HG03025 (cell line): ENCODE results near the gene CAMKMT.
"Not testable (repeated sequence)": the region's sequence is repeated elsewhere in the genome, so short reads cannot be mapped to it uniquely, and the experiment has no call there.

Source experiments
- ATAC-seq: cut with Tn5 transposase; IDR thresholded peaks from one replicate; pipeline ENCODE4 v1.9.1; 2021; ENCODE audit warnings: mild to moderate bottlenecking, moderate library complexity; ENCODE audit not compliant: unreplicated experiment, low FRiP score

Gene CAMKMT

DNA sequence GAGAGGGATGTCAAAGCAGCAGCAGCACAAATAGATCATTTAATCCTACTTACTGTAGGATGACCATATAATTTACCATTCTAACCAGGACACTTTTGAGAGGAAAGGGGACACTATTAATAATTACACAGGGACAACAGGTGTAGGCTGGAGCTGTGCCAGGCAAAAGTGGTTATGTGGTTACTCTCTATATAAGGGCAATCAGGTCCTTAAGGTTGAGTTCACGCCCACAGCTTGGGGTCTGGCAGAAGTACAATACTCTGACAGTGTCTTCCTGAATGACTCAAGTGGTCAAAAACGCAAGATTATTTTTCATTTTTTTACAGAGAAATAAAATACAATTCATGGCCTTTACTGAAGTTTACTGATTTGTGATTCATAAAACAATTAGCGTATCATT is 3.2 kb upstream of the CAMKMT start:
- ATAC-seq: no peak

DNA sequence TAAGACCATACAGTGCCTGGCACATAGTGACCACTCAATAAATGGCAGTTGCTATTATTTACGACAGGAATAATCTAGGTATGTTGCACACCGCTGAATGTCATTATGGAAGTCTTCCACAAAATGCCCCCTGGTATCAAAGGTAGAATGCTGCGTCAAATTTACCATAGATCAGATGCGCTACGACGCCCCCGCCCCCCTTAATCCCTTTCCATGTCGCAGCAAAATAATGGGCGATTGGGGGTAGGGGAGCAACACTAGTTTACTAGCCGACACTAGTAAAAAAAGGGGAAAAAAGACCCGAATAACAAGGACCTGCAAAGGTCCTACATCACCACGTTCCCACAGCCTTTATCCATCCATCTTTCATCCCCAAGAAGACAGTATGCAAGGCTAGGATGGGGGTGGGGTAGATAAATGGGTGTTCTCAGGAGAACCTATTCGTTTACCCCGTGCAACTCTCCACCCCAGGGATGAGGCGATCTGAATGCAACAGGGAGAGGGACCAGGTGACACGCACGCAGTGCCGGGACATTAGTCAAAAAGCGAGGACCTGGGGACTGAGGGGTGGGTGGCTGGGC is 908 bp upstream of the CAMKMT start:
- peak; percentile 18 for ATAC-seq

- peak; percentile 23 for ATAC-seq
Observed at GRCh38 chr2:44362207-44363015, 664 bp downstream of the CAMKMT start.

DNA sequence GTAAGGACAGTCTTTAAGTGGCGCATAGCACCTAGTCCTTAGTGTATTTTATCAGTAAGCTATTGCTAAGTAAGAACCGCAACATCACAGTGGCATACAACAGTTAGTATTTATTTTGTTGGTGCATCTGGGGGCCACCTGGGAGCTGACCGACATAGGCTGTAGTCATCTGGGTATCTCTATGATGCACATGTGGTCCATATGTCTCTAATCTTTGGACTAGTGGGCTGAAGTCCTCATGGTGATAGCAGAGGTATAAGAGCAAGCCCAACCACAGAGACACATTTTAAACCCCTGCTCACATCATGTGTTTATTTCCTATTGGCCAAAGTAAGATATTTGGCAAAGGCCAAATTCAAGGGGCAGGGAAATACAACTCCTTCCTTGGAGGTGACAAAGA is 2.9 kb downstream of the CAMKMT start:
- no peak for ATAC-seq

DNA sequence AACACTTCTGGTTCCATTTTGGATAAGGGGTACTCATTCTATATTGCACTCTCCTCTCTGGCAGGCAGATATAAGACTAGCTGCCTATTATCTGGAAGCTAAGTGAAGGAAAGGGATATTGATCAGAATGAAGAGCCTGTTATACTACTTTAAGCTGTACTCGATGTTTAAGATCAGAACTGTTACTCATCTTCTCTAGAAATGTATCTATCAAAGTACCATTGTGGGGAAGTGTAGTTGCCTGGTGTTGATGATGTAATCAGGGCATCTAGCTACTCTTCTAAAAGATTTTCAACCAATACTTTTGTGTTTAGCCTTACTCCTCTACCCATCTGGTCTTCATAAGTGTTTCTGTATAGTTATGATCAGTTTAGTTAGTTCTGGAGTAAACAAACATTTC is 5.8 kb downstream of the CAMKMT start:
- no peak for ATAC-seq

- ATAC-seq: no peak
Observed at GRCh38 chr2:44369392-44369791, 7.6 kb downstream of the CAMKMT start.

DNA sequence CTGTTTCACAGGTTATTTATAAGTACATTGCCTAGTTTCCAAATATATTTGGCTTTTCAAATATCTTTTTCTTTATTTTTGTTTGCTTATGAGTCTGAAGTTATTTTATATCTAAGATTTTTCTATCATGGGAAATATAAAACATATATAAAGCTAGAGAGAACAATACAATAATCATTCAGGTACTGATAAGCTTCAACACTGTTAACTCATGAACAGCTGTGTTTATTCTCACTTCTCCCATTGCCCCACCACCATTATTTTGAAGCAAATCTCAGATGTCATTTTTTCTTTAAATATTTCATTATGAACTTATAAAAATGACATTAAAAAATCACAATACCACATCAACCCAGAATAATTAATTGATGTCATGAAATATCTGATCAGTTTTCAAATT is 9.7 kb downstream of the CAMKMT start:
- ATAC-seq: no peak

- no peak for ATAC-seq
Observed at GRCh38 chr2:44372246-44372645, 10.5 kb downstream of the CAMKMT start.

- ATAC-seq: no peak
Observed at GRCh38 chr2:44377486-44377885, 15.7 kb downstream of the CAMKMT start.

DNA sequence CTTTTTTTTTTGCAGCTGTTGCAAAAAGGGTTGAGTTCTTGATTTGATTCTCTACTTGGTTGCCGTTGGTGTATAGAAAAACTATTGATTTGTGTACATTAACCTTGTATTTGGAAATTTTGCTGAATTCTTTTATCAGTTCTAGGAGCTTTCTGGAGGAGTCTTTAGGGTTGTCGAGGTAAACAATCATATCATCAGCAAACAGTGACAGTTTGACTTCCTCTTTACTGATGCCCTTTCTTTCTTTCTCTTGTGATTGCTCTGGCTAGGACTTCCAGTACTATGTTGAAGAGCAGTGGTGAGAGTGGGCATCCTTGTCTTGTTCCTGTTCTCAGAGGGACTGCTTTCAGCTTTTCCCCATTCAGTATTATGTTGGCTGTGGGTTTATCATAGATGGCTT is 23.5 kb downstream of the CAMKMT start:
- not testable (repeated sequence) for ATAC-seq

- ATAC-seq: no peak
Observed at GRCh38 chr2:44388877-44389276, 27.1 kb downstream of the CAMKMT start.

DNA sequence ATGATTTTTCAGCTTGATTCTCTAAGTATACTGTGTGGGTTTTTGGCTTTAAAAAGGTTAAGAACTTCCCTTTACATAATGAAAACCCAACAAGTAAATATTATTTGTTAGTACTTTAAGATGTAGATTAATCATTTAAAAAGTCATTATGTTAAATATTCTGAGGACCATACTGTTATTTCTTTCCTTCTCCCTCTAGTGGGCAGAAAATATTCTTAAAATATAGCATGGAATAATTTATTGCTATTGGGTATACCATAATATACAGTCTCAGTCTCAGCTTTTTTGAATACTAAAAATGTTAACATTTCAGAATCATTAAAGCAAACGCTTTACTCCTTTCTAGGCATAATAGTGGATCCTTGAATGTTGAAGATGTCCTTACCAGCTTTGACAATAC is 28.1 kb downstream of the CAMKMT start:
- ATAC-seq: no peak

DNA sequence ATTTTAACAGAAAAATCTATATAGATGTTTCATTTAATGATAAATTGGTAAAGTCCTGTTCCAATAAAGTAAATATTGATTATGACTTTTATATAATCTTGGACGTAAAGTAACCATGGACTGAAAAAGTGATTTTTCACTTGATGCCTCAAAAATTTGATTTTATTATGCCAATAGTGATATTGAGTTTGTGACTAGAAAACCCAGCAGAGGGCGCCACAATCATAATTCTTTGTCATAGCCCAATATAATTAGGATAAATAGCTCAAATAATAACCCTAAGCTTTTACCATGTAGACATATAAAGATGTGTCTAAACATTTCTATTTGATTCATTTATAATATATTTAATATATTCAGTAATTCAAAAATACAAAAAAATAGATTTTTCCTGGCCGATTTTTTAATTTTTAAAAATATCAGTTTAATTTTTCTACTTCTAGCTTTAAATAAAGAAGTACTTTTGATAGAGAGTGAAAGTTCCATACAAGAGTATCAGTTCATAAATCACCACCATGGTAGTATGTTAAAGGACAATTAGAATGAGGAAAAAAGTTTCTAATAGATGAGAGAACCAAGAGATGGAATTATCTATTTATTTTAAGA is 30.7 kb downstream of the CAMKMT start:
- no peak for ATAC-seq

- no peak for ATAC-seq
Observed at GRCh38 chr2:44397447-44398175, 35.9 kb downstream of the CAMKMT start.

GRCh38 chr2:44398243-44398897 is 36.6 kb downstream of the CAMKMT start:
- ATAC-seq: no peak

DNA sequence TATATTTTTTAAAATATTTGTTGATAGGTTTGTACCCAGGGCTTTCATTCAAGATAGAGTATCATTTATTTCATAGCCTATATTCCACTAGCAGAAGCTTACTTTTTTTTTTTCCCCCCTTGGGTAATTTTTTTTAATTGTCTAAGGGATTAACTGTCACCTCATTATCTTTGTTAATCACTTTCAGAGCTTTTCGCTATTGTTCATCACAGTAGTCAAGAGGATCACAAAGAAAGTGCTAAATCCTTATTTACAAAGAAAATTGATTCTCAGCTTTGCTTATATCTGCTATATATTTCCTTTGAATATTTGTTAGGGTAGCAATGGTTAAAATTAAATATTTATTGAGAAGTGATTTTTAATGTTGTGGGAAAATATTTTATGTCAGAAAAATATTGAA is 59.0 kb downstream of the CAMKMT start:
- no peak for ATAC-seq

DNA sequence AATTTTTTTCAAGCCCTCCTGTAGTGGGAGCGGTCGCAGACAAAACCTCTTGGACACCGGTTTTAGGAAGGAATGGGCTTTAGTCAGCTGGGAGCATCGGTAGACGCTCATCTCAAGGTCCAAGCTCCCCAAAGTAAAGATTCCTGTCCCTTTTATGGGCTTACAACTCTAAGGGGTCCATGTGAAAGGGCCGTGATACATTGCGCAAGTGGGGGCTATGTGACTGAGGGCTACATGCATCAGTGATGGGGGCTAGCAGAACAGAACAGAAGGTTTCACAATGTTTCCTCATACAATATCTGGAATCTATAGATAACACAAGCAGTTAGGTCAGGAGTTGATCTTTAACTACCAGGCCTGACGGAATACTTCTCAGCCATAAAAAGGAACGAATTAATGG is 62.5 kb downstream of the CAMKMT start:
- ATAC-seq: no peak

- ATAC-seq: no peak
Observed at GRCh38 chr2:44429034-44429433, 67.3 kb downstream of the CAMKMT start.

GRCh38 chr2:44430342-44430741 is 68.6 kb downstream of the CAMKMT start:
- ATAC-seq: no peak

- no peak for ATAC-seq
Observed at GRCh38 chr2:44433895-44434294, 72.1 kb downstream of the CAMKMT start.

- ATAC-seq: no peak
Observed at GRCh38 chr2:44441200-44441599, 79.5 kb downstream of the CAMKMT start.
